ENCODE measurements around the gene TTC33. TPM values are rescaled to one million over a fixed set of nuclear protein-coding genes. Genes with fewer than 3 reads are reported as not detected.

The TTC33 gene
- total RNA-seq, 4 donors from 2014 or later: 20.2 to 49.0 (median 32.6) TPM

- Histone ChIP-seq H3K4me1 (no peaks in the 10 kb centered on the region), H3K27ac (peak overlapping the region in 1 of 4 donors; percentile 52), H3K36me3 (no peaks in the 10 kb centered on the region), H3K27me3 (no peaks in the 10 kb centered on the region), H3K4me3 (no peak overlapping the region), H3K9me3 (no peaks in the 10 kb centered on the region)
- ATAC-seq (no peak), DNase-seq (no peak)
- in situ Hi-C loops (cut with MboI; ENCODE audit: low sequenced_read_pairs in 4 of 4): no loop called here
- intact Hi-C loops (cut with DNase I; ENCODE audit: low total_unique reads): no loop called here
- no peak for TF ChIP-seq POLR2A (IDR thresholded peaks at IDR 0.05)
- no peak for TF ChIP-seq CTCF (IDR thresholded peaks at IDR 0.05 in 4 of 5, conservative IDR thresholded peaks at IDR 0.05 in 1 of 5)
These were observed 132.0 kb downstream of the TTC33 start for GRCh38 chr5:40623480-40624420.

GRCh38 chr5:40622463-40623252 lies 133.1 kb downstream of the TTC33 start:
- DNase-seq (no peak), ATAC-seq (no peak)
- Histone ChIP-seq H3K9me3 (no peaks in the 10 kb centered on the region), H3K36me3 (no peaks in the 10 kb centered on the region), H3K27ac (peak overlapping the region in 3 of 4 donors; percentile 6 to 52 (median 24)), H3K4me3 (no peak overlapping the region), H3K4me1 (no peaks in the 10 kb centered on the region), H3K27me3 (no peaks in the 10 kb centered on the region)
- TF ChIP-seq CTCF (IDR thresholded peaks at IDR 0.05 in 4 of 5, conservative IDR thresholded peaks at IDR 0.05 in 1 of 5) (no peak), POLR2A (IDR thresholded peaks at IDR 0.05) (no peak)
- intact Hi-C loops (cut with DNase I; ENCODE audit: low total_unique reads) (no loop called here), in situ Hi-C loops (cut with MboI; ENCODE audit: low sequenced_read_pairs in 4 of 4) (no loop called here)

- Histone ChIP-seq H3K27ac (no peak overlapping the region), H3K36me3 (no peaks in the 10 kb centered on the region), H3K9me3 (no peaks in the 10 kb centered on the region), H3K4me1 (no peaks in the 10 kb centered on the region), H3K4me3 (no peak overlapping the region), H3K27me3 (no peaks in the 10 kb centered on the region)
- DNase-seq (no peak), ATAC-seq (no peak)
- intact Hi-C loops (cut with DNase I; ENCODE audit: low total_unique reads) (no loop called here), in situ Hi-C loops (cut with MboI; ENCODE audit: low sequenced_read_pairs in 4 of 4) (no loop called here)
- no peak for TF ChIP-seq POLR2A (IDR thresholded peaks at IDR 0.05)
- no peak for TF ChIP-seq CTCF (IDR thresholded peaks at IDR 0.05 in 4 of 5, conservative IDR thresholded peaks at IDR 0.05 in 1 of 5)
These were observed 136.3 kb downstream of the TTC33 start for GRCh38 chr5:40619421-40619820.

GRCh38 chr5:40618926-40619325 lies 136.8 kb downstream of the TTC33 start:
- no peak for DNase-seq
- Histone ChIP-seq H3K27ac (no peak overlapping the region), H3K9me3 (no peaks in the 10 kb centered on the region), H3K4me1 (no peaks in the 10 kb centered on the region), H3K4me3 (no peak overlapping the region), H3K36me3 (no peaks in the 10 kb centered on the region), H3K27me3 (no peaks in the 10 kb centered on the region)
- intact Hi-C loops (cut with DNase I; ENCODE audit: low total_unique reads): no loop called here
- no peak for TF ChIP-seq CTCF (IDR thresholded peaks at IDR 0.05 in 4 of 5, conservative IDR thresholded peaks at IDR 0.05 in 1 of 5)
- no peak for TF ChIP-seq POLR2A (IDR thresholded peaks at IDR 0.05)
- in situ Hi-C loops (cut with MboI; ENCODE audit: low sequenced_read_pairs in 4 of 4): no loop called here
- ATAC-seq: no peak
